GM12878 (cell line): ENCODE results near the gene ERCC2. TPM values are rescaled to one million over a fixed set of nuclear protein-coding genes. Genes with fewer than 3 reads are reported as not detected.

Experiments
- ATAC-seq: fragments of 200-7000 bp; cut with Tn5 transposase; 3 replicates; pipeline ENCODE4 v1.9.1; 2020; ENCODE audit warnings: mild to moderate bottlenecking, moderate library complexity
- BruUV-seq: library from RNA; stranded (reverse); fragments of 400-500 nt; replicated peaks from 2 replicates; lab custom pipeline; 2021; lab: Mats Ljungman, UMichigan
- CTCF ChIA-PET: fragments of 300-600 bp; sonication (Branson Sonifier 250); formaldehyde crosslinking; extraction: SDS; loops from one replicate; lab custom pipeline; 2021; ENCODE audit warnings: inconsistent platforms; lab: Yijun Ruan, JAX
- POLR2A ChIA-PET: fragments of 350-600 bp; formaldehyde crosslinking; extraction: SDS; loops from one replicate; lab custom pipeline; 2021; ENCODE audit warnings: inconsistent platforms; lab: Charles Lee
- RAD21 ChIA-PET: fragments of 300-600 bp; sonication (Branson Sonifier 250); formaldehyde crosslinking; loops from one replicate; lab custom pipeline; 2023; ENCODE audit warnings: antibody characterized with exemption; ENCODE audit not compliant: unreplicated experiment; lab: Charles Lee
- SMC1A ChIA-PET: fragments of 300-600 bp; sonication (Branson Sonifier 250); formaldehyde crosslinking; loops from one replicate; lab custom pipeline; 2023; ENCODE audit not compliant: unreplicated experiment, uncharacterized antibody; lab: Charles Lee
- DNase-seq: peaks from one replicate; pipeline ENCODE4 v3.0.0-alpha.2; 2011; ENCODE audit warnings: low read depth, low spot score
- FAIRE-seq: peaks from 3 replicates; lab custom pipeline; 2011; peaks lifted over from hg19 to GRCh38; lab: Jason Lieb, UNC
- H2AFZ ChIP-seq: 2 replicates; pipeline ENCODE4 v1.6.0; 2011; ENCODE audit warnings: low read depth, low read length, control low read depth; ENCODE audit not compliant: control insufficient read depth
- H3K27ac ChIP-seq: 2 replicates; pipeline ENCODE4 v1.5.1; 2011; ENCODE audit warnings: control low read depth; ENCODE audit not compliant: control insufficient read depth, insufficient read depth
- H3K27me3 ChIP-seq, 2 experiments: replicated peaks in 1 of 2; 2 replicates each; pipeline versions ENCODE4 v1.6.0 to v1.6.1; 2011; ENCODE audit warnings: low read length in 1 of 2; ENCODE audit not compliant: control insufficient read depth in 2 of 2, insufficient read depth in 2 of 2
- H3K36me3 ChIP-seq, 2 experiments: 2 replicates each; pipeline ENCODE4 v1.5.1; 2011; ENCODE audit warnings: low read length in 1 of 2; ENCODE audit not compliant: control insufficient read depth in 2 of 2, insufficient read depth in 2 of 2
- H3K4me1 ChIP-seq: 2 replicates; pipeline ENCODE4 v1.6.1; 2011; ENCODE audit warnings: mild to moderate bottlenecking, low read length, moderate library complexity, mixed read lengths; ENCODE audit not compliant: control insufficient read depth, insufficient read depth
- H3K4me2 ChIP-seq: 2 replicates; pipeline ENCODE4 v1.6.0; 2011; ENCODE audit warnings: control low read depth; ENCODE audit not compliant: control insufficient read depth, insufficient read depth
- H3K4me3 ChIP-seq: fragments of 200-600 bp; sonication (generic); 2 replicates; pipeline ENCODE4 v1.5.1; 2016
- H3K79me2 ChIP-seq: 2 replicates; pipeline ENCODE4 v1.6.0; 2011; ENCODE audit warnings: low read length; ENCODE audit not compliant: control insufficient read depth, insufficient read depth
- H3K9ac ChIP-seq: 2 replicates; pipeline ENCODE4 v1.8.0; 2011; ENCODE audit warnings: low read length, control low read depth, mixed read lengths; ENCODE audit not compliant: control insufficient read depth, insufficient read depth
- H3K9me3 ChIP-seq: replicated peaks from 3 replicates; pipeline ENCODE4 v1.5.1; 2011; ENCODE audit warnings: mild to moderate bottlenecking, low read length; ENCODE audit not compliant: control insufficient read depth, insufficient read depth
- H4K20me1 ChIP-seq: 2 replicates; pipeline ENCODE4 v1.6.0; 2011; ENCODE audit not compliant: control insufficient read depth, insufficient read depth
- CBX3 ChIP-seq: fragments of 200-600 bp; sonication (generic); IDR thresholded peaks from 2 replicates; pipeline ENCODE4 v1.6.1; 2016; ENCODE audit warnings: low read depth, borderline replicate concordance
- JUND ChIP-seq: IDR thresholded peaks from 2 replicates; pipeline ENCODE4 v1.6.1; 2012; ENCODE audit warnings: low read depth, mild to moderate bottlenecking, low read length, improper control_type of control experiment, moderate library complexity
- NFYB ChIP-seq: IDR thresholded peaks from 2 replicates; pipeline ENCODE4 v1.6.1; 2011; ENCODE audit warnings: low read depth, mild to moderate bottlenecking, low read length, improper control_type of control experiment, moderate library complexity; ENCODE audit not compliant: insufficient read depth
- SPI1 ChIP-seq: IDR thresholded peaks from 2 replicates; pipeline ENCODE4 v1.6.1; 2011; ENCODE audit warnings: low read depth, mild to moderate bottlenecking, low read length, moderate library complexity, borderline replicate concordance; ENCODE audit not compliant: insufficient read depth
- TCF7 ChIP-seq: IDR thresholded peaks from 2 replicates; pipeline ENCODE4 v1.6.1; 2014; ENCODE audit warnings: antibody characterized with exemption, borderline replicate concordance
- WGBS: methylation state at CpG from one replicate; pipeline ENCODE4 v1.1.6; 2016; ENCODE audit warnings: low lambda C conversion rate; ENCODE audit not compliant: insufficient replicate concordance, insufficient coverage; ENCODE audit errors: missing lambda C conversion rate; 5-methylcytosine and 5-hydroxymethylcytosine counted together
- in situ Hi-C: fragments of 300-500 bp; cut with MboI; formaldehyde crosslinking; loops from 9 replicates; pipeline ENCODE4 v1.14.3; 2018; ENCODE audit warnings: mixed read lengths
- intact Hi-C: fragments of 100-400 bp; cut with micrococcal nuclease; formaldehyde crosslinking; loops from one replicate; pipeline ENCODE4 v1.14.2; 2022; ENCODE audit not compliant: unreplicated experiment
- polyA plus RNA-seq, 11 experiments: library from polyadenylated mRNA; depleted of rRNA in 4 of 11; unstranded in 6 of 11; stranded (reverse) in 5 of 11; fragments of >200 nt; fragmentation: Nextera tagmentation in 4 of 11; fragmentation: Illumina TruSeq in 1 of 11; extraction: Ambion mirVana in 4 of 11; extraction: Trizol in 1 of 11; gene quantifications; 1 replicate in 1 of 11; 2 replicates in 10 of 11; pipeline versions ENCODE4 v1.2.1 to v1.2.3, GENCODE V29; 2011 to 2016; ENCODE audit warnings: inconsistent platforms in 2 of 11, missing spikeins in 2 of 11, low read depth in 1 of 11
- total RNA-seq, 4 experiments: library from RNA; depleted of rRNA in 3 of 4; stranded (reverse); fragments of >200 nt in 3 of 4; fragmentation: Illumina TruSeq in 1 of 4; extraction: Trizol in 1 of 4; gene quantifications; 2 replicates each; pipeline versions ENCODE4 v1.2.1 to v1.2.3, GENCODE V29; 2013 to 2021
- TF ChIP-seq, protein P1 (sequence below): IDR thresholded peaks from 2 replicates; pipeline ENCODE4 v1.6.1; 2011; ENCODE audit warnings: borderline replicate concordance, low read depth, mild to moderate bottlenecking, moderate library complexity, mixed read lengths, low read length; ENCODE audit not compliant: insufficient read depth; ENCODE audit errors: extremely low read length
- TF ChIP-seq, protein P2 (sequence below): IDR thresholded peaks from 2 replicates; pipeline ENCODE4 v1.6.1; 2012; ENCODE audit warnings: low read depth, low read length, improper control_type of control experiment
- TF ChIP-seq, protein P3 (sequence below): fragments of 450-650 bp; IDR thresholded peaks from 2 replicates; pipeline ENCODE4 v1.6.1; 2017; ENCODE audit warnings: mild to moderate bottlenecking, low read depth, inconsistent platforms; ENCODE audit not compliant: poor library complexity, severe bottlenecking
- TF ChIP-seq, protein P4 (sequence below): fragments of 450-650 bp; IDR thresholded peaks from 2 replicates; pipeline ENCODE4 v1.6.1; 2017; ENCODE audit warnings: low read depth, mild to moderate bottlenecking, moderate library complexity

The ERCC2 gene
- total and polyA plus RNA-seq, 10 of the 15 experiments (the other 5 are each of a cell fraction or from before 2014, with no cell fraction given): 1.3 to 40.1 (median 15.6) TPM

GRCh38 chr19:45333609-45334303 lies 36.6 kb downstream of the ERCC2 start:
- intact Hi-C loops (loop anchor here (10.0 kb wide), 1 partner anchor 239 kb away; the partner anchor contains the start of gene PPP1R37), in situ Hi-C loops (loop anchor here (10.0 kb wide), 1 partner anchor 429 kb away; the partner anchor contains the start of gene APOE)
- no TSS peak for BruUV-seq
- Histone ChIP-seq H4K20me1 (no peaks in the 10 kb centered on the region), H3K36me3 (no peaks in the 10 kb centered on the region), H3K27ac (no peak overlapping the region), H3K4me1 (no peaks in the 10 kb centered on the region; the same call in 1 of the 2 replicates), H3K79me2 (no peaks in the 10 kb centered on the region), H2AFZ (no peak overlapping the region), H3K9ac (no peak overlapping the region), H3K9me3 (no peaks in the 10 kb centered on the region), H3K4me2 (no peak overlapping the region), H3K4me3 (no peak overlapping the region), H3K27me3 (no peaks in the 10 kb centered on the region)
- DNase-seq (no peak), FAIRE-seq (no peak), ATAC-seq (no peak)
- ChIA-PET SMC1A (no interaction called here), POLR2A (interaction anchor here (0.6 to 1.4 kb wide), 3 partner anchors 28 to 155 kb away, joined by 3 to 7 read pairs (median 3); partner anchors contain the start of genes BLOC1S3 and TRAPPC6A), RAD21 (no interaction called here), CTCF (interaction anchor here (0.6 to 1.0 kb wide), 2 partner anchors 68 to 242 kb away, joined by 3 read pairs; no protein-coding TSS in a partner anchor)
- 62% methylated on average over 10 of the region's 10 CpGs for WGBS
- TF ChIP-seq SPI1: no peak
- 0 out of 2 replicates have a peak, but pooled peaks have one; percentile 11 for TF ChIP-seq NFYB
- TF ChIP-seq, protein P1, sequence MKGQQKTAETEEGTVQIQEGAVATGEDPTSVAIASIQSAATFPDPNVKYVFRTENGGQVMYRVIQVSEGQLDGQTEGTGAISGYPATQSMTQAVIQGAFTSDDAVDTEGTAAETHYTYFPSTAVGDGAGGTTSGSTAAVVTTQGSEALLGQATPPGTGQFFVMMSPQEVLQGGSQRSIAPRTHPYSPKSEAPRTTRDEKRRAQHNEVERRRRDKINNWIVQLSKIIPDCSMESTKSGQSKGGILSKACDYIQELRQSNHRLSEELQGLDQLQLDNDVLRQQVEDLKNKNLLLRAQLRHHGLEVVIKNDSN: peak; percentile 58

DNA sequence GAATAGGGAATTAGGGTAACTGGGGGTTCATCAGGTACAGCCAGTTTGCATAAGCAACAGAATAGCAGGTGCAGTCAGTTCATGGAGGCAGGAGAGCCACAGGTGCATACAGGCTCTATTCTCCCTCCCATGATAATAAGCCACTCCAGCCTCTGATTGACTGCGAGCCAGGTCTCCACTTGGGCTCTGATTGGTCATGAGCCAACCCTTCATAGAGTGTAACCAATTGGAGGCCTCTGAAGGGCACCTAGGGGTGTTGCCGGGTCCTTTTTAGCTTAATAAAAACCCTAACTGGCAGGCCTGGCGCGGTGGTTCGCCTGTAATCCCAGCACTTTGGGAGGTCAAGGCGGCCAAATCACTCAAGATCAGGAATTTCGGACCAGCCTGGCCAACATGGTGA lies 39.0 kb downstream of the ERCC2 start:
- no peaks in the 10 kb centered on the region for H3K9me3 ChIP-seq
- DNase-seq (no peak), ATAC-seq (peak; percentile 34), FAIRE-seq (no peak)
- no peaks in the 10 kb centered on the region for H4K20me1 ChIP-seq
- H3K27ac ChIP-seq: no peak overlapping the region
- in situ Hi-C loops (loop anchor here (10.0 kb wide), 1 partner anchor 427 kb away; the partner anchor contains the start of gene APOE), intact Hi-C loops (loop anchor here (10.0 kb wide), 1 partner anchor 237 kb away; the partner anchor contains the start of gene PPP1R37)
- H3K36me3 ChIP-seq: no peaks in the 10 kb centered on the region
- no peaks in the 10 kb centered on the region for H3K79me2 ChIP-seq
- 62% methylated on average over 7 of the region's 7 CpGs for WGBS
- H2AFZ ChIP-seq: no peak overlapping the region
- no peaks in the 10 kb centered on the region for H3K4me1 ChIP-seq
- H3K4me2 ChIP-seq: no peak overlapping the region
- POLR2A ChIA-PET: interaction anchor here (0.6 kb wide), 1 partner anchor 11 kb away, joined by 3 read pairs; no protein-coding TSS in a partner anchor
- H3K4me3 ChIP-seq: no peak overlapping the region
- no peaks in the 10 kb centered on the region for H3K27me3 ChIP-seq
- RAD21 ChIA-PET: no interaction called here
- BruUV-seq: no TSS peak
- SMC1A ChIA-PET: no interaction called here
- no peak overlapping the region for H3K9ac ChIP-seq
- CTCF ChIA-PET: no interaction called here
- TF ChIP-seq, protein P2, sequence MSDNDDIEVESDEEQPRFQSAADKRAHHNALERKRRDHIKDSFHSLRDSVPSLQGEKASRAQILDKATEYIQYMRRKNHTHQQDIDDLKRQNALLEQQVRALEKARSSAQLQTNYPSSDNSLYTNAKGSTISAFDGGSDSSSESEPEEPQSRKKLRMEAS: no peak
- TF ChIP-seq TCF7 (no peak), CBX3 (no peak), JUND (no peak)
- TF ChIP-seq, protein P3, sequence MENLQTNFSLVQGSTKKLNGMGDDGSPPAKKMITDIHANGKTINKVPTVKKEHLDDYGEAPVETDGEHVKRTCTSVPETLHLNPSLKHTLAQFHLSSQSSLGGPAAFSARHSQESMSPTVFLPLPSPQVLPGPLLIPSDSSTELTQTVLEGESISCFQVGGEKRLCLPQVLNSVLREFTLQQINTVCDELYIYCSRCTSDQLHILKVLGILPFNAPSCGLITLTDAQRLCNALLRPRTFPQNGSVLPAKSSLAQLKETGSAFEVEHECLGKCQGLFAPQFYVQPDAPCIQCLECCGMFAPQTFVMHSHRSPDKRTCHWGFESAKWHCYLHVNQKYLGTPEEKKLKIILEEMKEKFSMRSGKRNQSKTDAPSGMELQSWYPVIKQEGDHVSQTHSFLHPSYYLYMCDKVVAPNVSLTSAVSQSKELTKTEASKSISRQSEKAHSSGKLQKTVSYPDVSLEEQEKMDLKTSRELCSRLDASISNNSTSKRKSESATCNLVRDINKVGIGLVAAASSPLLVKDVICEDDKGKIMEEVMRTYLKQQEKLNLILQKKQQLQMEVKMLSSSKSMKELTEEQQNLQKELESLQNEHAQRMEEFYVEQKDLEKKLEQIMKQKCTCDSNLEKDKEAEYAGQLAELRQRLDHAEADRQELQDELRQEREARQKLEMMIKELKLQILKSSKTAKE: no peak
- TF ChIP-seq, protein P4, sequence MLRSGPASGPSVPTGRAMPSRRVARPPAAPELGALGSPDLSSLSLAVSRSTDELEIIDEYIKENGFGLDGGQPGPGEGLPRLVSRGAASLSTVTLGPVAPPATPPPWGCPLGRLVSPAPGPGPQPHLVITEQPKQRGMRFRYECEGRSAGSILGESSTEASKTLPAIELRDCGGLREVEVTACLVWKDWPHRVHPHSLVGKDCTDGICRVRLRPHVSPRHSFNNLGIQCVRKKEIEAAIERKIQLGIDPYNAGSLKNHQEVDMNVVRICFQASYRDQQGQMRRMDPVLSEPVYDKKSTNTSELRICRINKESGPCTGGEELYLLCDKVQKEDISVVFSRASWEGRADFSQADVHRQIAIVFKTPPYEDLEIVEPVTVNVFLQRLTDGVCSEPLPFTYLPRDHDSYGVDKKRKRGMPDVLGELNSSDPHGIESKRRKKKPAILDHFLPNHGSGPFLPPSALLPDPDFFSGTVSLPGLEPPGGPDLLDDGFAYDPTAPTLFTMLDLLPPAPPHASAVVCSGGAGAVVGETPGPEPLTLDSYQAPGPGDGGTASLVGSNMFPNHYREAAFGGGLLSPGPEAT: no peak
